ENCODE data around the gene NDUFS2. TPM values are rescaled to one million over a fixed set of nuclear protein-coding genes. Genes with fewer than 3 reads are reported as not detected.

NDUFS2 gene
- total and polyA plus RNA-seq, 9 of the 15 experiments (the other 6 are each of a cell fraction or from before 2014, with no cell fraction given) = 70.0 to 176 (median 141) TPM

GRCh38 chr1:161201836-161202712 lies at the start of gene NDUFS2 (continued):
- peak; percentile 86 for TF ChIP-seq ZFX (CRISPR knock-in tag; IDR thresholded peaks at IDR 0.05)
- TF ChIP-seq DMBX1 (CRISPR knock-in tag; IDR thresholded peaks at IDR 0.05; ENCODE audit: borderline replicate concordance) = 0 out of 2 replicates have a peak, but pooled peaks have one; percentile 46
- TF ChIP-seq ZKSCAN3 (CRISPR knock-in tag; IDR thresholded peaks at IDR 0.05) = no peak
- TF ChIP-seq CTCFL (IDR thresholded peaks at IDR 0.05; ENCODE audit: borderline replicate concordance, insufficient read depth, low read depth, low read length, poor library complexity, severe bottlenecking) = peak; percentile 87
- TF ChIP-seq DPF2 (IDR thresholded peaks at IDR 0.05) = no peak; the same call in 1 of the 2 replicates
- no peak for TF ChIP-seq NFXL1 (CRISPR knock-in tag; IDR thresholded peaks at IDR 0.05)
- TF ChIP-seq NFE2L1 (tag; IDR thresholded peaks at IDR 0.05; ENCODE audit: borderline replicate concordance, low read depth) = no peak
- peak in 1 of 3 experiments; percentile 35; a peak in 2 of 6 replicates for TF ChIP-seq CTCF (IDR thresholded peaks at IDR 0.05 in 2 of 3, conservative IDR thresholded peaks at IDR 0.05 in 1 of 3; ENCODE audit: insufficient read depth in 2 of 3, low read depth in 1 of 3, low read length in 3 of 3)
- no peak for TF ChIP-seq CREBBP (IDR thresholded peaks at IDR 0.05; ENCODE audit: low read depth, low read length)
- no peak for TF ChIP-seq CCAR2 (IDR thresholded peaks at IDR 0.05; ENCODE audit: low read depth, low read length)
- TF ChIP-seq USF1 (CRISPR knock-in tag; IDR thresholded peaks at IDR 0.05) = no peak
- TF ChIP-seq ZNF277 (CRISPR knock-in tag; IDR thresholded peaks at IDR 0.05; ENCODE audit: borderline replicate concordance) = no peak
- TF ChIP-seq SPI1 (IDR thresholded peaks at IDR 0.05; ENCODE audit: borderline replicate concordance, low read depth, low read length) = no peak
- peak; percentile 45; the same call in 1 of the 2 replicates for TF ChIP-seq PKNOX1 (IDR thresholded peaks at IDR 0.05)
- no peak for TF ChIP-seq POLR3G (IDR thresholded peaks at IDR 0.05; ENCODE audit: extremely low read depth, insufficient read length, insufficient replicate concordance)
- TF ChIP-seq TRIM25 (IDR thresholded peaks at IDR 0.05; ENCODE audit: borderline replicate concordance) = no peak
